BJ (cell line): ENCODE data around the gene CCDC30. TPM values are rescaled to one million over a fixed set of nuclear protein-coding genes. Genes with fewer than 3 reads are reported as not detected.

ENCODE experiments used
- CTCF ChIA-PET: fragments of 350-600 bp; formaldehyde crosslinking; extraction: SDS; loops from one replicate; lab custom pipeline; 2021; ENCODE audit warnings: antibody characterized with exemption, inconsistent platforms; lab: Yijun Ruan, JAX
- POLR2A ChIA-PET: fragments of 300-600 bp; sonication (Branson Sonifier 250); formaldehyde crosslinking; extraction: SDS; loops from one replicate; lab custom pipeline; 2021; ENCODE audit warnings: antibody characterized with exemption; lab: Charles Lee
- DNase-seq: peaks from one replicate; pipeline ENCODE4 v3.0.0-alpha.2; 2011; ENCODE audit warnings: low read depth
- H3K27me3 ChIP-seq: 2 replicates; pipeline ENCODE4 v1.6.0; 2011; ENCODE audit warnings: low read length; ENCODE audit not compliant: control insufficient read depth, insufficient read depth
- H3K36me3 ChIP-seq: 2 replicates; pipeline ENCODE4 v1.5.1; 2011; ENCODE audit warnings: low read length; ENCODE audit not compliant: control insufficient read depth, insufficient read depth
- H3K4me3 ChIP-seq: 2 replicates; pipeline ENCODE4 v1.5.1; 2011; ENCODE audit warnings: low read depth, mild to moderate bottlenecking, control low read depth, low read length
- polyA plus RNA-seq: library from polyadenylated mRNA; depleted of rRNA; stranded (reverse); fragments of >200 nt; gene quantifications from 2 replicates; pipeline ENCODE4 v1.2.3, GENCODE V29; 2011
- TF ChIP-seq, protein P1 (sequence below): IDR thresholded peaks from 2 replicates; pipeline ENCODE4 v1.5.1; 2011; ENCODE audit warnings: low read depth, mild to moderate bottlenecking, control low read depth, inconsistent platforms, low read length, moderate library complexity; ENCODE audit not compliant: insufficient read depth

CCDC30 gene
- polyA plus RNA-seq, 1 experiment: 0.26 TPM

DNA sequence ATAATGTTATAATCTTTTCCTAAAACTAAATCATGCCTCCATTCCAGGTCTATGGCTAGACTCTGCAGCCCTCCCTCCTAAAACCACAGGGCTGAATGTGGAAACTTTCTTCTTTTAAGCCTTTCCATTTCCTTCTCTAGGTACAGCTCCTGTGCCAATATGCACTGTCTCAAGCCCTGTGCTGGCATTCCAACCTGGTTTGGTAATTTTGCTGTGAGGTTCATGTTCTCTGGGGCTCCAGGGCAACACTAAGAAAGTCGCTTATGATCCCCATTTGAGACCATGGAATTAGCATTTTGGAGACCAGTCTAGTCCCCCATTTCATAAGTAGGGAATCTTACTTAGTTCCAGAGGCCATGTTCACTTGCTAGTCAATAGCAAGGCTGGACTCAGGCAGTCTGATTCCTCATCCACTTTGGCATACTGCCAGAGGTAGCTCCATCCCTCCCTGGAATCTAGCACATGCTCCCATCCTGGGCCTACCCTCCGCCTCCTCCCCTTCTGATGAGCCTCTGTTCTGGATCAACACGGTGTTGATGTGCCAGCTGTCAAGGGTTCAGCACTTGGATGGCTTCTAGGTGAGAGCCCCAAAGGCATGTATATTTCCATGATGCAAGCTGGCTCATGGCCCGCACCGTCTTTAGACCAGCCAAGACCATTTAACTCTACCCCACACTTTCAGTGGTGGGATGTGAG lies 43.8 kb upstream of the CCDC30 start:
- Histone ChIP-seq H3K36me3 (no peaks in the 10 kb centered on the region), H3K4me3 (no peak overlapping the region), H3K27me3 (peaks cover 9% of the 10 kb centered on the region)
- no peak for DNase-seq
- ChIA-PET POLR2A (interaction anchor here (0.5 kb wide), 1 partner anchor 1439 kb away, joined by 3 read pairs; no protein-coding TSS in a partner anchor), CTCF (interaction anchor here (1.1 kb wide), 1 partner anchor 10 kb away, joined by 3 read pairs; no protein-coding TSS in a partner anchor)
- TF ChIP-seq, protein P1, sequence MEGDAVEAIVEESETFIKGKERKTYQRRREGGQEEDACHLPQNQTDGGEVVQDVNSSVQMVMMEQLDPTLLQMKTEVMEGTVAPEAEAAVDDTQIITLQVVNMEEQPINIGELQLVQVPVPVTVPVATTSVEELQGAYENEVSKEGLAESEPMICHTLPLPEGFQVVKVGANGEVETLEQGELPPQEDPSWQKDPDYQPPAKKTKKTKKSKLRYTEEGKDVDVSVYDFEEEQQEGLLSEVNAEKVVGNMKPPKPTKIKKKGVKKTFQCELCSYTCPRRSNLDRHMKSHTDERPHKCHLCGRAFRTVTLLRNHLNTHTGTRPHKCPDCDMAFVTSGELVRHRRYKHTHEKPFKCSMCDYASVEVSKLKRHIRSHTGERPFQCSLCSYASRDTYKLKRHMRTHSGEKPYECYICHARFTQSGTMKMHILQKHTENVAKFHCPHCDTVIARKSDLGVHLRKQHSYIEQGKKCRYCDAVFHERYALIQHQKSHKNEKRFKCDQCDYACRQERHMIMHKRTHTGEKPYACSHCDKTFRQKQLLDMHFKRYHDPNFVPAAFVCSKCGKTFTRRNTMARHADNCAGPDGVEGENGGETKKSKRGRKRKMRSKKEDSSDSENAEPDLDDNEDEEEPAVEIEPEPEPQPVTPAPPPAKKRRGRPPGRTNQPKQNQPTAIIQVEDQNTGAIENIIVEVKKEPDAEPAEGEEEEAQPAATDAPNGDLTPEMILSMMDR: no peak

DNA sequence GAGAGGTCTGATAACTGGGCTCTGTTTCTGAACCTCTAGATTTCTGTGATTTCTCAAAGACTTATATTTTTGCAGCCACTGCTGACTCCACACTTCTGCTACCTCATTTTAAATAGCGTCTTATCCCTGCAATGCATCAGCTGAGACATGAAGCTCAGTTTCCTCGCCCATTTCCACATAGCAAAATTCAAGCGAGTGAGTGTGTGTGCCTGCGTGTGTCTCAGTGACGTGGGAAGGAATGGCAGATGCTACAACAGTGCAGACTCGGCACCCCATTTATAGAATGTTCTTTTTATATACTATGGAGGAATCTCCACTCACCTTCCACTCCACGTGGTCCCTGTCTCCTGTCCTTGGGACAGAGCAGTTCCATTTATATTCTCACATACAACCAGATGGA lies 43.0 kb upstream of the CCDC30 start:
- CTCF ChIA-PET: interaction anchor here (1.1 kb wide), 1 partner anchor 9 kb away, joined by 3 read pairs; no protein-coding TSS in a partner anchor
- POLR2A ChIA-PET: interaction anchor here (0.5 kb wide), 1 partner anchor 1440 kb away, joined by 3 read pairs; no protein-coding TSS in a partner anchor
- DNase-seq: no peak
- TF ChIP-seq, protein P1: no peak
- Histone ChIP-seq H3K36me3 (no peaks in the 10 kb centered on the region), H3K27me3 (peaks cover 9% of the 10 kb centered on the region), H3K4me3 (no peak overlapping the region)

DNA sequence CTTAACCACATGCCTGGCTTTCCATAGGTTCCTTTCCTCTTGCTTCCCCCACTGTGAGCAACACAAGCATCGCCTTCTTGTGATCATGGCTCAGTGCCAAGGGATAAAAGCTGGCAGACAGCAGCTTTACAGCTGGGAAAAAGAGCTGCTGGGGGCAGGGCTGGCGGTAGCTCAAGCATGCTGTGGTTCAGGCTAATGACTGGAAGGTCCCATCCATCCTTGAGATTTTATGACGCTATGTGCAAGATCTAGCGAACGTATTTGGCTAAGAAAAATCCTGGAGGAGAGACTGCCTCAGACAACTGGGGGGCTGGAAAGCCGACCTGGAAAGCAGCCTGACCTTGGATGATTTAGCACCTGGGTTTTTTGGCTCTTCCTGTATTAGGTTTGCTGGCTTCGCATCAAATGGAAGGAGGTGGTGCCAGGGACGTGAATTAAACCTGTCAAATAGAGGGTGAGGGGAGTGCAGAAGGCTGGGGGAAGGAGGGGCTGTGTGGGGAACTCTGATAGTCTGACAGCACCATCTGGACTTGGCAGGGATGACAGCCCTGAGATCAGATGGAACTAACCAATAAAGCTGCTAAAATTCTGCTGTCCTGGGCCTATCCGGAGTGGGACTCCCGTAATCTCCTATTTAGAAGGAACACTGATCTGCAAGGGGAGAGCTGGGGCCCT lies 42.0 kb upstream of the CCDC30 start:
- POLR2A ChIA-PET: no interaction called here
- CTCF ChIA-PET: no interaction called here

DNA sequence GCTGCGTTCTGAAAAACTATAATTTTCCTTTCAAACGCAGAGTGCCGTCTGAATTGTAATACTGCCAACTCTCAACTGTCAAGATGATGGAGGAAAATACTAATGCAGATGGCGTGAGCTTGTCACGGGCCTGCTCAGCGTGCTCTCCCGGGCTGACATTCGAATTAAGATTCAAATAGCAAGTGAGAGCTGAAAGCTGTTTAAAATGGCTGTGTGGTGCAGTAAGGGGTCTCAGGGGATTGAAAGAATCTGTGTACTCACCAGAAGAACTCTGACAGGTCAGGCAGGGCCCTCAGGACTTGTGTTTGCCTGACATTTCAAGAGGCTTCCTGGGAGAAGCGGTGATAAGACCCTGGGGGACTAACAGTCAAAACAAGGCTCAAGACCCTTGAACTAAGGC lies 40.3 kb upstream of the CCDC30 start:
- POLR2A ChIA-PET: no interaction called here
- DNase-seq: no peak
- no peaks in the 10 kb centered on the region for H3K36me3 ChIP-seq
- CTCF ChIA-PET: no interaction called here
- H3K4me3 ChIP-seq: no peak overlapping the region
- peaks cover 6% of the 10 kb centered on the region for H3K27me3 ChIP-seq
- TF ChIP-seq, protein P1: no peak

More for the DNA sequence above, 42.0 kb upstream of the CCDC30 start:
- peak; percentile 19 for DNase-seq
- H3K27me3 ChIP-seq: peaks cover 7% of the 10 kb centered on the region
- H3K4me3 ChIP-seq: no peak overlapping the region
- TF ChIP-seq, protein P1: no peak
- no peaks in the 10 kb centered on the region for H3K36me3 ChIP-seq

DNA sequence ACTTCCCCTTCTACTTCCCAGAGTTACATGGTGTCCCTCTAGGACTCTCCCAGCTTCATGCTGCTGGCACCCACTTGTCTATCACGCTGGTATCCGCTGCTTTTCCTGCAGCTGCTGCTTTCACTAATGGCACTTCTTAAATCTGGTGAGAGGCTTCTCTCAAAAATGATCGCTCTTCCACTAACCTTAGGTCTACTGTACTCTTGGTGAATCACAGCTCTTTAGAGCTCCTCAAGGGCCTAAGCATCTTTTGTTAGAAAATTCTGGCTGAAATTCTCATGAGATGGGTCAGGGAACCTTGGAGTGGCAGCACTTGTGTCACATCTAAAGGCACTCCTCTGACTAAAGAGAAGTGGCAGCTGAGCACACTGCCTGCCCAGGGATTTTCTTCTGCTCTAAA lies 39.4 kb upstream of the CCDC30 start:
- H3K36me3 ChIP-seq: no peaks in the 10 kb centered on the region
- TF ChIP-seq, protein P1: no peak
- no peak for DNase-seq

More for the DNA sequence above, 39.4 kb upstream of the CCDC30 start:
- Histone ChIP-seq H3K27me3 (peaks cover 6% of the 10 kb centered on the region), H3K4me3 (no peak overlapping the region)
- CTCF ChIA-PET: interaction anchor here (1.1 kb wide), 1 partner anchor 13 kb away, joined by 3 read pairs; no protein-coding TSS in a partner anchor
- POLR2A ChIA-PET: no interaction called here
